Stimulated activated CD8-positive, alpha-beta memory T cell treated with anti-CD3 and anti-CD28 coated beads, Interleukin-4, amount 100 ng/mL, for 24 hours (primary cell): ENCODE measurements around the gene PSMC5.
"Not testable (repeated sequence)": the region's sequence is repeated elsewhere in the genome, so short reads cannot be mapped to it uniquely, and the experiment has no call there.

Experiments used
- DNase-seq: peaks from one replicate; pipeline ENCODE4 v3.0.0-alpha.2; 2020; ENCODE audit warnings: low read depth

Gene PSMC5

GRCh38 chr17:63838631-63839171 is 11.5 kb downstream of the PSMC5 start:
- DNase-seq, result no peak

DNA sequence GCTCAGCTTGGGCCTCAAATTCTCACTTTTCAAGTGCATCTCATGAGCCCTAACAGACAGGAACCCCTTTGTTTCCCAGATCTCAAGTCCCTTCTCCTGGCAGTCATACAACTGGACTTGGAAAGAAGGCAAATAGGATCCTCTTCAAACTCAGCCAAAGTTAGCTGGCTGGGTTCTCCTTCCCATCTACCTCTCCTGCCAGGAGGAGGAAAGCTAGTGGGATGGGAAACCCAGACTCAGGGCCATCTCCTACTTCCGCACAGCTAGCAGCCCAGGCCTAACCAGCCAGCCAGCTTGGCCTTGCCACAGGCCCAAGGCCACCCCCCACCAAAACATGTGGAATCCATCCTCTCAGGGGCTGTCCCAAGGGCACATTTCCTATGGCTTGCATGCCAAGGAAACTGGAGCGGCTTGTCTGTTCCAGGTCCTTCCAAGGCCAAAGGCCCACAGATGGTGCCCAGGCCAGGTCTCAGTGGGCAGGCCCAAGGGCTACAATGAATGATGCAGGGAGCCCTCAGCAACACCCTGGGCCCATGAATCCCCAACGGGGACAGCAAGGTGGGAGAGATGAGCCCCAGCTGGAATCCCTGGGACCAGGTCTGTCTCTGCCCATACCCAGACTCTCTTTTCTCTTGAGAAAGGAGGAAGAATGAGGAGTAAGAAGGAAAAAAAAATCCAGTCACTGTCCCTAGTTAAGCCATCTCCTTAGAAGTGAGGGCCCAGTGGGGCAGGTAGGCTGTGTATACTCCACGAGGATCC is 13.5 kb downstream of the PSMC5 start:
- no peak for DNase-seq

DNA sequence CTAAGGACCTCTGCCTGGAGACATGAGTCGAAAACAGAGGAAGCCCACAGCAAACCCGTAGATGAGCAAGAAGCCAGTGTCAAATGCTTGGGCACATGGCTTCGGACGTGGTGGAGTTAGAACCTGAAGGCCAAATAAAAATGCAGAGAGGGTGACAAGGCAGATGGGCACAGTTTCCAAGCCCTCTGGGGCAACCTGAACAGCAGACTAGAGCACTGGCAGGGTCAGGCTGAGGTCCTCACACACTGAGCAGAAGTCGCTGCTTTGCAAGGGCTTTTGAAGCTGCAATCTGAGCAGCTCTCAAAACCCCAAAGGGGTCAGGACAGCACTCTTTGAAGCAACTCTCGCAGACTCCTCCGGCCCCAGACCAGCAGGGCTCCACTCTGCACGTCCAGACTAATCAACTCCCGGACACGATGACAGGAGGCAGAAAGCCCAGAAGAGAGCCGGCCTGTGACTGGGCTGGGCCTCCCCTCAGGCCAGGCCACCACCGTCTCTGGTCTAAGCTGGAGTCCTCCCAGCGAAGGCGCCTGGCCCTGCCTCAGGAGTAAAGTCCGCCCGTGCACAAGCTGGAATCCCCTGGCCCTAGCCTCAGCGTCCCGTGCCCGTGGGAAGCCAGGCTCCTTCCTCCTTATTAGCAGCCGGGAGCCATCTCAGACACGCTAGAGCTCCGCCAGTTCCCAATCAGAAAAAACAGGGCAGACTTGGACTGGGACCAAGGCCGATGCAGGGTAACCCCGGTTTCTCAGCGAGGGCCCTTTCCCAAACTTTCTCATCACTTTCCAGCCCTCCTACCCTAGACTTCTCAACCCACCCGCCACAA is 14.3 kb downstream of the PSMC5 start:
- no peak for DNase-seq

- DNase-seq, result no peak
These were observed 14.9 kb downstream of the PSMC5 start for GRCh38 chr17:63842173-63842539.

GRCh38 chr17:63842540-63843386 is 15.5 kb downstream of the PSMC5 start, which contains the start of gene SMARCD2:
Gene SMARCD2, minus strand, starts transcription at chr17:63842685. Its CDS starts 11 bp downstream, at chr17:63842674.
- peak; percentile 98 for DNase-seq

GRCh38 chr17:63843387-63843888 is 16.2 kb downstream of the PSMC5 start:
- DNase-seq, result not testable (repeated sequence)

GRCh38 chr17:63843910-63844677 is 16.9 kb downstream of the PSMC5 start:
- DNase-seq, result no peak

GRCh38 chr17:63845509-63845908 is 18.3 kb downstream of the PSMC5 start:
- no peak for DNase-seq

DNA sequence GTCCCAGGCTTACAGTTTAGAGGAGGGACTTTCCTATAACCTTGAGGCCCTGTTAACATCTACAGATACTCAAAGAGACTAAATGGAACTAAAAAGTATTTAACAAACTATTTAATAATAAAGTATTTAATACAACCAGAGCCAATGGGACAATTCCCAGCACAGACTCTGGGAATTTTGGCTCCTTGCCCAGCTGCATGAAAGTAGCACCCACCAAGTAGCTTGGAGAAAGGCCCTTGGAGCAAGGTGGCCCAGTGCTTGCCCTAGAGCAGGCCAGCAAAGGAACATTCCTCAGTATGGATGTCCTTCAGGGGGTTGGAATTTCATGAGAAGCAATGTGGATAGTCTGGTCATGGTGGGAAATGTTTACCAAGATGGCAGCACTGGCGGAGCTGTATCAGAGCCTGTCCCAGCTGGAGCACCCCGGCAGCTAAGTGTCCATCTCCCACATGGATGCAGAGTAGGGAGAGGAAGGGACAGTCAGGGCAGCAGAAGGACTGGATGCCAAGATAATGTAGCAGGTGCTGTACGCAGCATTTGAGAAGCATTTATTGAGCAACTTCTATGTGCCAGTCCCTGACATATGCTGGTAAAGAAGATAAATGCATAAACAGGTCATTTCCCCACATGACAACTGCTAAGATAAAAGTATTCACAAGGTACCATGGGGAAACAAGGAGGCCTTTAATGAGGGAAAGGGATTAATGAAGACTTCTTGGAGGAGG is 20.5 kb downstream of the PSMC5 start:
- no peak for DNase-seq

GRCh38 chr17:63848834-63849689 is 21.8 kb downstream of the PSMC5 start:
- peak; percentile 92 for DNase-seq

DNA sequence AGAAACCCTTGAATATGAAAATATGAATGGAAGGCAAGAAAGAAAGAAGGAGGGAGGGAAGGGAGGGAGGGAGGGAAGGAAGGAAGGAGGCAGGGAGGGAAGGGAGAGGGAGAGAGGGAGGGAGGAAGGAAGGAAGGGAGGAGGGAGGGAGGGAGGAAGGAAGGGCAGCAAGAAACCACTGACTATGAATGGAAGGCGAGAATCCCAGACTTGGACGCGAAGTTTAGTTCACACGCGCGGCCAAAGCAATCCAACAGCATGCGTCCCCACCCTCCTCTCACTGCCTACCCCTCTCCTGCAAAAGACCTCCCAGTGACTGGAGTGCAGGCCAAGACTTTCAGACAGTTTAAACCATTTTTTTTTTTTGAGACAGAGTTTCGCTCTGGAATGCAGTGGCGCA is 23.2 kb downstream of the PSMC5 start:
- no peak for DNase-seq

- no peak for DNase-seq
These were observed 26.0 kb downstream of the PSMC5 start for GRCh38 chr17:63853260-63853659.

- no peak for DNase-seq
These were observed 27.5 kb downstream of the PSMC5 start for GRCh38 chr17:63854709-63855108.

DNA sequence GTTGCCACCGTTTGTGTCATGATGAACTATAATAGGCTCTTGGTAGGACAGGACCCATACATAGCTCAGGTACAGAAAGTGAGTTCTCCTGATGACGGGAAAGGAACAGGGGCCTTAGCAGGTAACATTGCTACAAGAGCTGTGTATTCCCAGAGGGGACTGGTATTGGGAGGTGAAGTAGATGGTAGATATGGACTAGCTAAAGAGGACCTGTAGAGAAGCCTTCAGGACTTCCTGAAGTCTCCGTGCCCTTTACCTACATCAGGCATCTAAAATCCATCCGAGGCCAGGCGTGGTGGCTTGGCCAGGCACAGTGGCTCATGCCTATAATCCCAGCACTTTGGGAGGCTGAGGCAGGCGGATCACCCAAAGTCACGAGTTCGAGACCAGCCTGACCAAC is 28.0 kb downstream of the PSMC5 start:
- DNase-seq, result no peak

GRCh38 chr17:63856425-63856824 is 29.2 kb downstream of the PSMC5 start:
- DNase-seq, result not testable (repeated sequence)

GRCh38 chr17:63859257-63859656 is 32.0 kb downstream of the PSMC5 start:
- DNase-seq, result no peak

- not testable (repeated sequence) for DNase-seq
These were observed 39.4 kb downstream of the PSMC5 start for GRCh38 chr17:63866625-63867024.

DNA sequence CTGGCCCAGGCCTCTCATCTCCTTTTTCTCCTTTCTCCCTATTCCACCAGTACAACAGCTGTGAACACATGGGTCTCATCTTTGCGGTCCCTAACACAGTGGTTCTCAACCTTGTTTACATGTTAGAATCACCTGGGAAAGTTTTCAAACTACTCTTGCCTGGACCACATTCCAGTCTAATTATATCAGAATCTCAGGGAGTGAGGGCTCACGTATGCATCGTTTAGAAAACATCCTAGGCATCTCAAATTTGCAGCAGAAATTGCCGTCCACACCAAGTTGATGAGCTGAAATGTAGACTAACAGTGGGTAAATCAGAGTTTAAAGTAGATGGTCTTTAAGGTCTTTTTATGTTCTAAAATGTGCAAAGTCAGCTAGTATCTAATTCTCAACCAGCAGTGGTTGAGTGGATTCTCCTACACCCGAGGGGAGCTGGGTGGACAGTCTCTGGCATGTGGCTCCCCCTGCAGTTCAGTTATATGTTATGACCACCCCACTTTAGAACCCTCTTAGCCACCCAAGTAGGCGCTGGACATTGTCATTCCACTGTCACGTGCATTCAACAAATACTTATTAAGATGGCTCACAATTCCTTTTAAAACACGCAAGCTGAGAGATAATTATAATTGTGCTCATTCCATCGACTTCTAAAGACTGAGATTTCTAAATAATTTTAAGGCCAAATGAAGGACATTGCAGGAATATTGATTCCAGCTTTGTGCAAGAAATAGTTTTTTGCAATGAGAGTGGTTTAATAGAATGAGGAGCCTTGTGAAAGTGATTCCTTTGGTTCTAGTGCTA is 42.5 kb downstream of the PSMC5 start:
- not testable (repeated sequence) for DNase-seq

GRCh38 chr17:63870292-63870665 is 43.0 kb downstream of the PSMC5 start:
- DNase-seq, result not testable (repeated sequence)
